Gastrocnemius medialis (tissue), 4 donors: Measurements from ENCODE around the gene WDCP. TPM values are rescaled to one million over a fixed set of nuclear protein-coding genes. Genes with fewer than 3 reads are reported as not detected.

Source experiments
- ATAC-seq, 2 donors: fragments of 150-250 bp; one replicate each; pipeline ENCODE4 v1.9.1; 2016
- DNase-seq, 2 donors: peaks; one replicate each; pipeline ENCODE4 v3.0.0-alpha.2; 2019
- H3K27ac ChIP-seq, 4 donors: fragments of 200-600 bp; sonication (generic); 1 replicate in 1 of 4; 2 replicates in 3 of 4; pipeline ENCODE4 v1.5.1; 2016 to 2018; ENCODE audit warnings: mild to moderate bottlenecking in 2 of 4, moderate library complexity in 1 of 4
- H3K27me3 ChIP-seq, 3 donors: fragments of 200-600 bp; sonication (generic) in 2 of 3; 1 replicate in 1 of 3; 2 replicates in 2 of 3; pipeline versions ENCODE4 v1.5.1 to v1.6.0; 2016 to 2019; ENCODE audit warnings: mild to moderate bottlenecking in 1 of 3, moderate library complexity in 1 of 3
- H3K36me3 ChIP-seq, 2 donors: fragments of 200-600 bp; sonication (generic) in 1 of 2; one replicate each; pipeline ENCODE4 v1.5.1; 2017 to 2018
- H3K4me1 ChIP-seq, 2 donors: fragments of 200-600 bp; sonication (generic) in 1 of 2; one replicate each; pipeline ENCODE4 v1.5.1; 2016 to 2017; ENCODE audit warnings: mild to moderate bottlenecking in 2 of 2
- H3K4me3 ChIP-seq, 4 donors: fragments of 200-600 bp; sonication (generic) in 3 of 4; 1 replicate in 1 of 4; 2 replicates in 3 of 4; pipeline ENCODE4 v1.5.1; 2016 to 2019; ENCODE audit warnings: mild to moderate bottlenecking in 2 of 4
- H3K9me3 ChIP-seq, 3 donors: fragments of 200-600 bp; sonication (generic) in 2 of 3; 1 replicate in 1 of 3; 2 replicates in 2 of 3; pipeline ENCODE4 v1.5.1; 2016 to 2019
- CTCF ChIP-seq, 5 experiments: fragments of 450-650 bp in 3 of 5; fragments of 200-600 bp in 2 of 5; sonication (generic) in 2 of 5; IDR thresholded peaks in 4 of 5; conservative IDR thresholded peaks in 1 of 5; 1 replicate in 4 of 5; 2 replicates in 1 of 5; pipeline ENCODE4 v1.5.1; 2016 to 2019; ENCODE audit warnings: antibody characterized with exemption in 5 of 5, mild to moderate bottlenecking in 3 of 5, moderate library complexity in 3 of 5
- POLR2A ChIP-seq, 2 donors: fragments of 450-650 bp; IDR thresholded peaks; one replicate each; pipeline ENCODE4 v1.6.1; 2017; ENCODE audit warnings: antibody characterized with exemption in 2 of 2, mild to moderate bottlenecking in 2 of 2, moderate library complexity in 2 of 2
- in situ Hi-C, 4 donors: fragments of 200-750 bp; cut with MboI; loops; one replicate each; pipeline versions ENCODE4 v1.15.0 to v1.8.0; 2017; ENCODE audit warnings: low sequenced_read_pairs in 4 of 4
- intact Hi-C: fragments of 100-400 bp; cut with DNase I; formaldehyde crosslinking; loops from one replicate; pipeline ENCODE4 v1.15.1; 2023; ENCODE audit warnings: low total_unique reads
- total RNA-seq, 4 donors: library from RNA; depleted of rRNA; stranded (reverse); fragments of >200 nt; gene quantifications; one replicate each; pipeline versions ENCODE4 v1.1.0 to v1.2.3, GENCODE V29; 2016

Gene WDCP
- total RNA-seq, 4 donors from 2014 or later: 4.8 to 8.4 (median 8.3) TPM

GRCh38 chr2:24022324-24022974 is 24.7 kb downstream of the WDCP start:
- intact Hi-C loops (no loop called here), in situ Hi-C loops (no loop called here)
- ATAC-seq (no peak), DNase-seq (no peak)
- H3K27me3 ChIP-seq: no peaks in the 10 kb centered on the region
- TF ChIP-seq POLR2A (IDR thresholded peaks at IDR 0.05): no peak
- TF ChIP-seq CTCF (IDR thresholded peaks at IDR 0.05 in 4 of 5, conservative IDR thresholded peaks at IDR 0.05 in 1 of 5): no peak
- no peak overlapping the region for H3K27ac ChIP-seq
- H3K4me3 ChIP-seq: no peak overlapping the region
- H3K9me3 ChIP-seq: no peaks in the 10 kb centered on the region
- peaks cover 0 to 14% of the 10 kb centered on the region in 2 donors for H3K36me3 ChIP-seq
- no peaks in the 10 kb centered on the region for H3K4me1 ChIP-seq

- Histone ChIP-seq H3K9me3 (no peaks in the 10 kb centered on the region), H3K4me1 (no peaks in the 10 kb centered on the region), H3K36me3 (peaks cover 0 to 14% of the 10 kb centered on the region in 2 donors), H3K27me3 (no peaks in the 10 kb centered on the region), H3K4me3 (no peak overlapping the region), H3K27ac (no peak overlapping the region)
- in situ Hi-C loops: no loop called here
- intact Hi-C loops: no loop called here
- no peak for TF ChIP-seq POLR2A (IDR thresholded peaks at IDR 0.05)
- no peak for TF ChIP-seq CTCF (IDR thresholded peaks at IDR 0.05 in 4 of 5, conservative IDR thresholded peaks at IDR 0.05 in 1 of 5)
- ATAC-seq: no peak
- DNase-seq: no peak
Measured at GRCh38 chr2:24021122-24021998, 25.8 kb downstream of the WDCP start.

- TF ChIP-seq POLR2A (IDR thresholded peaks at IDR 0.05) (no peak), CTCF (IDR thresholded peaks at IDR 0.05 in 4 of 5, conservative IDR thresholded peaks at IDR 0.05 in 1 of 5) (no peak)
- Histone ChIP-seq H3K36me3 (peaks cover 0 to 14% of the 10 kb centered on the region in 2 donors), H3K4me1 (no peaks in the 10 kb centered on the region), H3K4me3 (no peak overlapping the region), H3K27me3 (no peaks in the 10 kb centered on the region), H3K9me3 (no peaks in the 10 kb centered on the region), H3K27ac (no peak overlapping the region)
- no peak for DNase-seq
- no peak for ATAC-seq
- intact Hi-C loops: no loop called here
- in situ Hi-C loops: no loop called here
Measured at GRCh38 chr2:24020244-24020643, 26.9 kb downstream of the WDCP start.

- intact Hi-C loops: no loop called here
- TF ChIP-seq CTCF (IDR thresholded peaks at IDR 0.05 in 4 of 5, conservative IDR thresholded peaks at IDR 0.05 in 1 of 5) (no peak), POLR2A (IDR thresholded peaks at IDR 0.05) (no peak)
Measured at GRCh38 chr2:24019729-24020128, 27.5 kb downstream of the WDCP start.

More at GRCh38 chr2:24019729-24020128, 27.5 kb downstream of the WDCP start:
- no peak overlapping the region for H3K27ac ChIP-seq
- H3K4me1 ChIP-seq: no peaks in the 10 kb centered on the region
- in situ Hi-C loops: no loop called here
- DNase-seq: no peak
- H3K27me3 ChIP-seq: no peaks in the 10 kb centered on the region
- no peak for ATAC-seq
- H3K36me3 ChIP-seq: peaks cover 0 to 9% of the 10 kb centered on the region in 2 donors
- no peaks in the 10 kb centered on the region for H3K9me3 ChIP-seq
- no peak overlapping the region for H3K4me3 ChIP-seq
